NK-92 (cell line): ENCODE measurements around the gene IFNL4.

Experiments
- DNase-seq: peaks from one replicate; lab custom pipeline; 2025; ENCODE audit not compliant: unreplicated experiment; lab: John Stamatoyannopoulos, UW

The IFNL4 gene

GRCh38 chr19:39196860-39197562, 51.6 kb downstream of the IFNL4 start, which contains the start of gene NCCRP1:
Gene NCCRP1, plus strand, starts transcription at chr19:39196964. Its CDS starts 19 bp downstream, at chr19:39196983.
- DNase-seq: no peak

GRCh38 chr19:39196320-39196719, 52.3 kb downstream of the IFNL4 start:
- DNase-seq: no peak
